ENCODE measurements around the gene DENND11.

The DENND11 gene

GRCh38 chr7:141717450-141717849, 15.5 kb upstream of the DENND11 start:
- no peak overlapping the region for H3K4me3 ChIP-seq (ENCODE audit: low read depth in 1 of 2, low read length in 2 of 2)
- no peaks in the 10 kb centered on the region for H3K36me3 ChIP-seq (ENCODE audit: control insufficient read depth in 1 of 2, insufficient read depth in 2 of 2, low read length in 2 of 2)
- H3K9me3 ChIP-seq (ENCODE audit: control insufficient read depth in 1 of 2, low read length in 2 of 2): no peaks in the 10 kb centered on the region
- no peaks in the 10 kb centered on the region for H3K27me3 ChIP-seq (ENCODE audit: low read depth, low read length)
- no peak overlapping the region for H3K27ac ChIP-seq (ENCODE audit: low read length)
- no peaks in the 10 kb centered on the region for H3K4me1 ChIP-seq (ENCODE audit: control insufficient read depth in 1 of 2, insufficient read depth in 2 of 2, low read length in 2 of 2)

GRCh38 chr7:141715794-141716689, 14.1 kb upstream of the DENND11 start:
- Histone ChIP-seq H3K27me3 (ENCODE audit: low read depth, low read length) (no peaks in the 10 kb centered on the region), H3K27ac (ENCODE audit: low read length) (no peak overlapping the region)

GRCh38 chr7:141715018-141715417, 13.1 kb upstream of the DENND11 start:
- Histone ChIP-seq H3K4me1 (ENCODE audit: control insufficient read depth in 1 of 2, insufficient read depth in 2 of 2, low read length in 2 of 2) (no peaks in the 10 kb centered on the region), H3K27me3 (ENCODE audit: low read depth, low read length) (no peaks in the 10 kb centered on the region), H3K4me3 (ENCODE audit: low read depth in 1 of 2, low read length in 2 of 2) (no peak overlapping the region), H3K36me3 (ENCODE audit: control insufficient read depth in 1 of 2, insufficient read depth in 2 of 2, low read length in 2 of 2) (no peaks in the 10 kb centered on the region), H3K9me3 (ENCODE audit: control insufficient read depth in 1 of 2, low read length in 2 of 2) (no peaks in the 10 kb centered on the region), H3K27ac (ENCODE audit: low read length) (no peak overlapping the region)

More at GRCh38 chr7:141715794-141716689, 14.1 kb upstream of the DENND11 start:
- H3K36me3 ChIP-seq (ENCODE audit: control insufficient read depth in 1 of 2, insufficient read depth in 2 of 2, low read length in 2 of 2): no peaks in the 10 kb centered on the region
- no peaks in the 10 kb centered on the region for H3K9me3 ChIP-seq (ENCODE audit: control insufficient read depth in 1 of 2, low read length in 2 of 2)
- H3K4me3 ChIP-seq (ENCODE audit: low read depth in 1 of 2, low read length in 2 of 2): no peak overlapping the region
- no peaks in the 10 kb centered on the region for H3K4me1 ChIP-seq (ENCODE audit: control insufficient read depth in 1 of 2, insufficient read depth in 2 of 2, low read length in 2 of 2)

GRCh38 chr7:141714571-141714970, 12.6 kb upstream of the DENND11 start:
- no peak overlapping the region for H3K4me3 ChIP-seq (ENCODE audit: low read depth in 1 of 2, low read length in 2 of 2)
- no peaks in the 10 kb centered on the region for H3K36me3 ChIP-seq (ENCODE audit: control insufficient read depth in 1 of 2, insufficient read depth in 2 of 2, low read length in 2 of 2)
- no peaks in the 10 kb centered on the region for H3K4me1 ChIP-seq (ENCODE audit: control insufficient read depth in 1 of 2, insufficient read depth in 2 of 2, low read length in 2 of 2)
- H3K27me3 ChIP-seq (ENCODE audit: low read depth, low read length): no peaks in the 10 kb centered on the region
- no peaks in the 10 kb centered on the region for H3K9me3 ChIP-seq (ENCODE audit: control insufficient read depth in 1 of 2, low read length in 2 of 2)
- H3K27ac ChIP-seq (ENCODE audit: low read length): no peak overlapping the region

GRCh38 chr7:141713890-141714289, 11.9 kb upstream of the DENND11 start:
- Histone ChIP-seq H3K4me1 (ENCODE audit: control insufficient read depth in 1 of 2, insufficient read depth in 2 of 2, low read length in 2 of 2) (no peaks in the 10 kb centered on the region), H3K36me3 (ENCODE audit: control insufficient read depth in 1 of 2, insufficient read depth in 2 of 2, low read length in 2 of 2) (no peaks in the 10 kb centered on the region), H3K4me3 (ENCODE audit: low read depth in 1 of 2, low read length in 2 of 2) (no peak overlapping the region), H3K27me3 (ENCODE audit: low read depth, low read length) (no peaks in the 10 kb centered on the region), H3K9me3 (ENCODE audit: control insufficient read depth in 1 of 2, low read length in 2 of 2) (no peaks in the 10 kb centered on the region), H3K27ac (ENCODE audit: low read length) (no peak overlapping the region)

GRCh38 chr7:141712603-141713255, 10.8 kb upstream of the DENND11 start:
- no peak overlapping the region for H3K27ac ChIP-seq (ENCODE audit: low read length)
- H3K9me3 ChIP-seq (ENCODE audit: control insufficient read depth in 1 of 2, low read length in 2 of 2): no peaks in the 10 kb centered on the region
- H3K27me3 ChIP-seq (ENCODE audit: low read depth, low read length): no peaks in the 10 kb centered on the region
- no peak overlapping the region for H3K4me3 ChIP-seq (ENCODE audit: low read depth in 1 of 2, low read length in 2 of 2)
- H3K36me3 ChIP-seq (ENCODE audit: control insufficient read depth in 1 of 2, insufficient read depth in 2 of 2, low read length in 2 of 2): no peaks in the 10 kb centered on the region
- H3K4me1 ChIP-seq (ENCODE audit: control insufficient read depth in 1 of 2, insufficient read depth in 2 of 2, low read length in 2 of 2): no peaks in the 10 kb centered on the region

- H3K27ac ChIP-seq (ENCODE audit: low read length): no peak overlapping the region
Measured at GRCh38 chr7:141710301-141710700, 8.3 kb upstream of the DENND11 start.

GRCh38 chr7:141709749-141710148, 7.8 kb upstream of the DENND11 start:
- no peaks in the 10 kb centered on the region for H3K36me3 ChIP-seq (ENCODE audit: control insufficient read depth in 1 of 2, insufficient read depth in 2 of 2, low read length in 2 of 2)
- H3K4me3 ChIP-seq (ENCODE audit: low read depth in 1 of 2, low read length in 2 of 2): no peak overlapping the region
- H3K9me3 ChIP-seq (ENCODE audit: control insufficient read depth in 1 of 2, low read length in 2 of 2): no peaks in the 10 kb centered on the region
- no peaks in the 10 kb centered on the region for H3K4me1 ChIP-seq (ENCODE audit: control insufficient read depth in 1 of 2, insufficient read depth in 2 of 2, low read length in 2 of 2)
- no peaks in the 10 kb centered on the region for H3K27me3 ChIP-seq (ENCODE audit: low read depth, low read length)
- H3K27ac ChIP-seq (ENCODE audit: low read length): no peak overlapping the region

More at GRCh38 chr7:141710301-141710700, 8.3 kb upstream of the DENND11 start:
- H3K36me3 ChIP-seq (ENCODE audit: control insufficient read depth in 1 of 2, insufficient read depth in 2 of 2, low read length in 2 of 2): no peaks in the 10 kb centered on the region
- H3K9me3 ChIP-seq (ENCODE audit: control insufficient read depth in 1 of 2, low read length in 2 of 2): no peaks in the 10 kb centered on the region
- H3K27me3 ChIP-seq (ENCODE audit: low read depth, low read length): no peaks in the 10 kb centered on the region
- H3K4me3 ChIP-seq (ENCODE audit: low read depth in 1 of 2, low read length in 2 of 2): no peak overlapping the region
- no peaks in the 10 kb centered on the region for H3K4me1 ChIP-seq (ENCODE audit: control insufficient read depth in 1 of 2, insufficient read depth in 2 of 2, low read length in 2 of 2)

GRCh38 chr7:141709318-141709717, 7.4 kb upstream of the DENND11 start:
- no peaks in the 10 kb centered on the region for H3K9me3 ChIP-seq (ENCODE audit: control insufficient read depth in 1 of 2, low read length in 2 of 2)
- H3K27ac ChIP-seq (ENCODE audit: low read length): no peak overlapping the region
- no peak overlapping the region for H3K4me3 ChIP-seq (ENCODE audit: low read depth in 1 of 2, low read length in 2 of 2)
- H3K36me3 ChIP-seq (ENCODE audit: control insufficient read depth in 1 of 2, insufficient read depth in 2 of 2, low read length in 2 of 2): no peaks in the 10 kb centered on the region
- no peaks in the 10 kb centered on the region for H3K27me3 ChIP-seq (ENCODE audit: low read depth, low read length)
- no peaks in the 10 kb centered on the region for H3K4me1 ChIP-seq (ENCODE audit: control insufficient read depth in 1 of 2, insufficient read depth in 2 of 2, low read length in 2 of 2)

- Histone ChIP-seq H3K27me3 (ENCODE audit: low read depth, low read length) (no peaks in the 10 kb centered on the region), H3K27ac (ENCODE audit: low read length) (no peak within 1 kb of the TSS)
Measured at GRCh38 chr7:141708351-141708750, 6.4 kb upstream of the DENND11 start, which contains the start of gene WEE2. TSS of gene WEE2 (plus strand) at chr7:141708353. CDS start at chr7:141708759, 406 bp downstream.

GRCh38 chr7:141706239-141707064, 4.5 kb upstream of the DENND11 start:
- no peaks in the 10 kb centered on the region for H3K27me3 ChIP-seq (ENCODE audit: low read depth, low read length)
- H3K9me3 ChIP-seq (ENCODE audit: control insufficient read depth in 1 of 2, low read length in 2 of 2): no peaks in the 10 kb centered on the region
- H3K36me3 ChIP-seq (ENCODE audit: control insufficient read depth in 1 of 2, insufficient read depth in 2 of 2, low read length in 2 of 2): no peaks in the 10 kb centered on the region
- H3K4me1 ChIP-seq (ENCODE audit: control insufficient read depth in 1 of 2, insufficient read depth in 2 of 2, low read length in 2 of 2): peaks cover 7 to 9% of the 10 kb centered on the region in 2 donors
- no peak overlapping the region for H3K27ac ChIP-seq (ENCODE audit: low read length)
- no peak overlapping the region for H3K4me3 ChIP-seq (ENCODE audit: low read depth in 1 of 2, low read length in 2 of 2)

More at GRCh38 chr7:141708351-141708750, 6.4 kb upstream of the DENND11 start, which contains the start of gene WEE2:
- H3K36me3 ChIP-seq (ENCODE audit: control insufficient read depth in 1 of 2, insufficient read depth in 2 of 2, low read length in 2 of 2): no peaks in the 10 kb centered on the region
- no peak within 1 kb of the TSS for H3K4me3 ChIP-seq (ENCODE audit: low read depth in 1 of 2, low read length in 2 of 2)
- H3K9me3 ChIP-seq (ENCODE audit: control insufficient read depth in 1 of 2, low read length in 2 of 2): no peaks in the 10 kb centered on the region
- H3K4me1 ChIP-seq (ENCODE audit: control insufficient read depth in 1 of 2, insufficient read depth in 2 of 2, low read length in 2 of 2): peaks cover 0 to 2% of the 10 kb centered on the region in 2 donors

Data from muscle layer of duodenum (tissue), 2 donors.